ENCODE measurements around the gene DNAJB13.

DNAJB13 gene

DNA sequence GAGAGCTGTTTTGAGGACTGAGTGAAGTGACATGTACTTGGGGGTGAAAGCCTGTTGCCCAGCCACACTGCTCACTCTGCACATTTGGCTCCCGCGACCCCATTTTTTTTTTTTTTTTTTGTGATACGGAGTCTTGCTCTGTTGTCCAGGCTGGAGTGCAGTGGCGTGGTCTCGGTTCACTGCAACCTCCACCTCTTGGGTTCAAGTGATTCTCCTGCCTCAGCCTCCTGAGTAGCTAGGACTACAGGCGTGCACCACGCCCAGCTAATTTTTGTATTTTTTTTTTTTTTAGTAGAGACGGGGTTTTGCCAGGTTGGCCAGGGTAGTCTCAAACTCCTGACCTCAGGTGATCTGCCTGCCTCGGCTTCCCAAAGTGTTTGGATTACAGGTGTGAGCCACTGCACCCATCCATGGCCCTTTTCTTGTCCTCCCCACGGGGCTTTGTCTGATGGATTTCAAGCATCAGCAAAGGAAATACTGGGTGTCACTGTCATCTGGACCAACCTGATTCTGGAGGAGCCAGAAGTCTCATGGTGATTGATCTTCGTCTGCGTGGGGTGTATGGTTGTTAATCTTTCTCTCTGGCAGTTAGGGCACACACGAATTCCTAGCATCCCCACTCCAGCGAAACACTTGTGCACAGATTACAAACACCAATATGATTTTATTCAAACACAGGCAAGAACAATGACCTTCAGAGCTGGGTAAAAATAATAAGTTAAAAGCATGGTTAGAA, 61.4 kb downstream of the DNAJB13 start:
- no peaks in the 10 kb centered on the region for H3K9me3 ChIP-seq (ENCODE audit: control insufficient read depth, insufficient read depth, low read length)
- no peak overlapping the region for H3K27ac ChIP-seq (ENCODE audit: low read depth, low read length)
- H3K4me1 ChIP-seq (ENCODE audit: control insufficient read depth, low read length): peaks cover 42% of the 10 kb centered on the region
- H3K9me2 ChIP-seq (replicated peaks; ENCODE audit: control insufficient read depth, low read length): no peaks in the 10 kb centered on the region
- H4K20me1 ChIP-seq (ENCODE audit: control insufficient read depth, insufficient read depth, low read depth, low read length): no peaks in the 10 kb centered on the region
- no peak overlapping the region for H3K4me3 ChIP-seq (ENCODE audit: low read length)
- TF ChIP-seq, protein P1, sequence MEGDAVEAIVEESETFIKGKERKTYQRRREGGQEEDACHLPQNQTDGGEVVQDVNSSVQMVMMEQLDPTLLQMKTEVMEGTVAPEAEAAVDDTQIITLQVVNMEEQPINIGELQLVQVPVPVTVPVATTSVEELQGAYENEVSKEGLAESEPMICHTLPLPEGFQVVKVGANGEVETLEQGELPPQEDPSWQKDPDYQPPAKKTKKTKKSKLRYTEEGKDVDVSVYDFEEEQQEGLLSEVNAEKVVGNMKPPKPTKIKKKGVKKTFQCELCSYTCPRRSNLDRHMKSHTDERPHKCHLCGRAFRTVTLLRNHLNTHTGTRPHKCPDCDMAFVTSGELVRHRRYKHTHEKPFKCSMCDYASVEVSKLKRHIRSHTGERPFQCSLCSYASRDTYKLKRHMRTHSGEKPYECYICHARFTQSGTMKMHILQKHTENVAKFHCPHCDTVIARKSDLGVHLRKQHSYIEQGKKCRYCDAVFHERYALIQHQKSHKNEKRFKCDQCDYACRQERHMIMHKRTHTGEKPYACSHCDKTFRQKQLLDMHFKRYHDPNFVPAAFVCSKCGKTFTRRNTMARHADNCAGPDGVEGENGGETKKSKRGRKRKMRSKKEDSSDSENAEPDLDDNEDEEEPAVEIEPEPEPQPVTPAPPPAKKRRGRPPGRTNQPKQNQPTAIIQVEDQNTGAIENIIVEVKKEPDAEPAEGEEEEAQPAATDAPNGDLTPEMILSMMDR (IDR thresholded peaks at IDR 0.05; ENCODE audit: low read depth, low read length, poor library complexity, severe bottlenecking): no peak
- TF ChIP-seq EZH2phosphoT487 (IDR thresholded peaks at IDR 0.05; ENCODE audit: borderline replicate concordance, low read length): no peak
- no peaks in the 10 kb centered on the region for H3K79me2 ChIP-seq (ENCODE audit: control insufficient read depth, low read length)
- no peaks in the 10 kb centered on the region for H3K27me3 ChIP-seq (ENCODE audit: control insufficient read depth, low read length)
- no peaks in the 10 kb centered on the region for H3F3A ChIP-seq (ENCODE audit: control insufficient read depth, insufficient read depth)
- no peak overlapping the region for H3K4me2 ChIP-seq (ENCODE audit: low read length)
- peaks cover 7% of the 10 kb centered on the region for H3K36me3 ChIP-seq (ENCODE audit: control insufficient read depth, low read length)

- TF ChIP-seq EZH2phosphoT487 (IDR thresholded peaks at IDR 0.05; ENCODE audit: borderline replicate concordance, low read length): no peak
- TF ChIP-seq, protein P1 (IDR thresholded peaks at IDR 0.05; ENCODE audit: low read depth, low read length, poor library complexity, severe bottlenecking): no peak
- Histone ChIP-seq H3K4me3 (ENCODE audit: low read length) (no peak overlapping the region), H3K4me1 (ENCODE audit: control insufficient read depth, low read length) (peaks cover 42% of the 10 kb centered on the region), H3K9me2 (replicated peaks; ENCODE audit: control insufficient read depth, low read length) (no peaks in the 10 kb centered on the region), H3K36me3 (ENCODE audit: control insufficient read depth, low read length) (peaks cover 12% of the 10 kb centered on the region), H3K27ac (ENCODE audit: low read depth, low read length) (no peak overlapping the region), H3K4me2 (ENCODE audit: low read length) (no peak overlapping the region), H4K20me1 (ENCODE audit: control insufficient read depth, insufficient read depth, low read depth, low read length) (no peaks in the 10 kb centered on the region), H3K9me3 (ENCODE audit: control insufficient read depth, insufficient read depth, low read length) (no peaks in the 10 kb centered on the region), H3F3A (ENCODE audit: control insufficient read depth, insufficient read depth) (no peaks in the 10 kb centered on the region), H3K79me2 (ENCODE audit: control insufficient read depth, low read length) (no peaks in the 10 kb centered on the region), H3K27me3 (ENCODE audit: control insufficient read depth, low read length) (no peaks in the 10 kb centered on the region)
Observed at GRCh38 chr11:74013141-74013540, 62.3 kb downstream of the DNAJB13 start.

GRCh38 chr11:74014880-74015279, 64.1 kb downstream of the DNAJB13 start:
- H3K79me2 ChIP-seq (ENCODE audit: control insufficient read depth, low read length): no peaks in the 10 kb centered on the region

More at GRCh38 chr11:74014880-74015279, 64.1 kb downstream of the DNAJB13 start:
- Histone ChIP-seq H3K27ac (ENCODE audit: low read depth, low read length) (no peak overlapping the region), H3K4me2 (ENCODE audit: low read length) (no peak overlapping the region), H3K4me3 (ENCODE audit: low read length) (no peak overlapping the region), H4K20me1 (ENCODE audit: control insufficient read depth, insufficient read depth, low read depth, low read length) (no peaks in the 10 kb centered on the region), H3K27me3 (ENCODE audit: control insufficient read depth, low read length) (no peaks in the 10 kb centered on the region), H3K9me2 (replicated peaks; ENCODE audit: control insufficient read depth, low read length) (no peaks in the 10 kb centered on the region), H3F3A (ENCODE audit: control insufficient read depth, insufficient read depth) (no peaks in the 10 kb centered on the region), H3K4me1 (ENCODE audit: control insufficient read depth, low read length) (peaks cover 43% of the 10 kb centered on the region), H3K36me3 (ENCODE audit: control insufficient read depth, low read length) (peaks cover 17% of the 10 kb centered on the region), H3K9me3 (ENCODE audit: control insufficient read depth, insufficient read depth, low read length) (no peaks in the 10 kb centered on the region)
- no peak for TF ChIP-seq EZH2phosphoT487 (IDR thresholded peaks at IDR 0.05; ENCODE audit: borderline replicate concordance, low read length)
- TF ChIP-seq, protein P1 (IDR thresholded peaks at IDR 0.05; ENCODE audit: low read depth, low read length, poor library complexity, severe bottlenecking): no peak

Measured in DOHH2 (cell line).